GM18858 (cell line): ENCODE data around the gene PRAMEF7.
"Not testable (repeated sequence)": the region's sequence is repeated elsewhere in the genome, so short reads cannot be mapped to it uniquely, and the experiment has no call there.

Source experiments
- ATAC-seq: cut with Tn5 transposase; IDR thresholded peaks from one replicate; pipeline ENCODE4 v1.9.1; 2021; ENCODE audit not compliant: unreplicated experiment

PRAMEF7 gene

GRCh38 chr1:12916310-12916709 lies at the start of gene PRAMEF7:
Gene PRAMEF7 (plus strand): TSS chr1:12916610. CDS start chr1:12917693, 1,083 bp downstream.
- not testable (repeated sequence) for ATAC-seq

GRCh38 chr1:12878453-12878852 lies 38.0 kb upstream of the PRAMEF7 start:
- not testable (repeated sequence) for ATAC-seq

- not testable (repeated sequence) for ATAC-seq
These were observed 30.3 kb upstream of the PRAMEF7 start, which contains the start of gene PRAMEF4 for GRCh38 chr1:12886101-12886500. Gene PRAMEF4 (minus strand): TSS chr1:12886201. CDS start chr1:12883394, 2,807 bp downstream.

- ATAC-seq = not testable (repeated sequence)
These were observed 18.2 kb upstream of the PRAMEF7 start, which contains the start of gene PRAMEF10 for GRCh38 chr1:12898170-12898569. Gene PRAMEF10 (minus strand): TSS chr1:12898270. CDS start chr1:12895847, 2,423 bp downstream.

- ATAC-seq = not testable (repeated sequence)
These were observed 17.2 kb upstream of the PRAMEF7 start for GRCh38 chr1:12899186-12899585.

- not testable (repeated sequence) for ATAC-seq
These were observed 12.4 kb upstream of the PRAMEF7 start for GRCh38 chr1:12903793-12904572.

- ATAC-seq = not testable (repeated sequence)
These were observed 5.3 kb downstream of the PRAMEF7 start for GRCh38 chr1:12921749-12922148.

GRCh38 chr1:12924368-12924767 lies 8.0 kb downstream of the PRAMEF7 start:
- not testable (repeated sequence) for ATAC-seq

- not testable (repeated sequence) for ATAC-seq
These were observed 31.1 kb downstream of the PRAMEF7 start, which contains the start of gene PRAMEF6 for GRCh38 chr1:12947480-12947879. Gene PRAMEF6 (minus strand): TSS chr1:12947580. CDS start chr1:12942518, 5,062 bp downstream.
